HG02840 (cell line): ENCODE results near the gene SLC46A2.

Experiments used
- ATAC-seq: cut with Tn5 transposase; IDR thresholded peaks from one replicate; pipeline ENCODE4 v1.9.1; 2021; ENCODE audit warnings: mild to moderate bottlenecking, moderate library complexity, moderate number of reproducible peaks; ENCODE audit not compliant: unreplicated experiment, low FRiP score

Gene SLC46A2

DNA sequence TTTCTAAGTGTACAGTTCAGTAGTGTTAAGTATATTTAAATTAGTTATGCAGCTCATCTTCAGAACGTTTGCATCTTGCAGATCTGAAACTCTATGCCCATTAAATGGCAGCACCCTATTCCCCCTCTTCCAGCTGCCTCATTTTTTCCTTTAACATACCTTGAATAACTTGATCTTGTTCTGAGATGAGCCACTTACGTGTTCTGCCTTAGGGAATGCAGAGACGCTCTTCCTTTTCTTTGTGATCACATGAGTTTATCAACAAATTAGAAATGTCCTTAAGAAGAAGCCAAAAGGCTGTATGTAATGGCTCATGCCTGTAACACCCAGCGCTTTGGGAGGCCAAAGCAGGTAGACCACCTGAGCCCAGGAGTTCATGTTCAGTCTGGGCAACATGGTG is 57.6 kb downstream of the SLC46A2 start:
- ATAC-seq: no peak

DNA sequence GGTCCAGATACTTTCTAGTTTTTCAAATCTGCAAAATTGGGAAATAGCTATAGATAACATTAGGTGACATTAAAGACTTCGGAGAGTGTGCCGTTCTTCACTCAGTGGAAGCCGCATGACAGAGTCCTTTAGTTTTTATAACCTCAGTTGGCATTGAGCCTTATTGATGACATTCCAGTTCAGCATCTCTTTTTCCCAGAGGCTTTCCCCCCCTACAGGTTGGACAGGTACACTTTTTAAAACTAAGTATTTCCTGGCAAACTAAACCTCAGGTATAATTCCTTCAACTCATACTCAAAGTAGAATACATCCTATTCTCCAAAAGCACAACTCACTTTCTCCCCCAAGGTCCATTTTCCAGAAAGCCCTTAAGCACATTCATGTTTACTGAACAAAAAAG is 58.7 kb downstream of the SLC46A2 start:
- ATAC-seq: no peak

DNA sequence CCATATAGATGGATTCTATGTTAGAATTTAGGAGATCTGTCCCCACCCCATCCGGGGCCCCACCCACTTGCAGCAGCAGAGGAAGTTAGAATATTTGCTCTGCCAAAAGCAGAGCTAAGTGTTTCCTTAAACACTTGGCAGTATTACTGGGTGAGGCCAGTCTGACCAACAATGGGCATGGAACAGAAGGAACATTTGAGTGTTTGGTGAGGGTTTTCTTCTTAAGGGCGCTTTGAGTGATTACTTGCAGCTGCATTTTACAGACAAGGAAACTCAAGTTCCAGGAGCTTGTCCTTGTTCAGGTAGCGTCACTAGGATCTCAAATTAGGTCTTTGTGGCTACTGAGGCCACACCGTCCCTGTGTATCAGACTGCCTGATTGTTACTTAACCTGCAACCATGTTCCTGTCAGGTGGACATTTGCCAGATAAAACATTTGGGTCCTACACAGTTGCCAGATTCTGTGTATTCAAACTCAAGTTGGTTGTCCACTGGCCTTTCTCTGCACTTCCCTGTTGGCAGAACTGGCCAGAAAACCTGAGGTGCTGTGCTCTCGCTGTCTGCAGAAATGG is 59.3 kb downstream of the SLC46A2 start:
- ATAC-seq: no peak
